H1 (cell line): ENCODE measurements around the gene NSL1. TPM values are rescaled to one million over a fixed set of nuclear protein-coding genes. Genes with fewer than 3 reads are reported as not detected.

Experiments
- CTCF ChIA-PET: fragments of 300-600 bp; sonication (Branson Sonifier 250); formaldehyde crosslinking; loops from one replicate; lab custom pipeline; 2021; ENCODE audit not compliant: partially characterized antibody; lab: Charles Lee
- POLR2A ChIA-PET: fragments of 300-600 bp; sonication (Branson Sonifier 250); formaldehyde crosslinking; loops from one replicate; lab custom pipeline; 2021; ENCODE audit warnings: inconsistent platforms; ENCODE audit not compliant: partially characterized antibody; lab: Charles Lee
- DNase-seq, 2 experiments: peaks; one replicate each; pipeline versions ENCODE4 v3.0.0 to v3.0.0-alpha.2; 2010 to 2022; ENCODE audit warnings: low spot score in 2 of 2, low read depth in 1 of 2, mixed read lengths in 1 of 2
- FAIRE-seq: peaks from 2 replicates; lab custom pipeline; 2011; peaks lifted over from hg19 to GRCh38; lab: Jason Lieb, UNC
- H2AFZ ChIP-seq: 2 replicates; pipeline ENCODE4 v1.8.1; 2012; ENCODE audit warnings: low read length, inconsistent platforms
- H2AK5ac ChIP-seq: 2 replicates; pipeline ENCODE4 v1.6.1; 2013; ENCODE audit warnings: low read depth, low read length
- H2BK120ac ChIP-seq: replicated peaks from 2 replicates; pipeline ENCODE3; 2013; ENCODE audit warnings: low read depth, low read length, inconsistent platforms
- H2BK12ac ChIP-seq: 2 replicates; pipeline ENCODE4 v1.6.1; 2013; ENCODE audit warnings: low read depth, low read length
- H2BK15ac ChIP-seq: 2 replicates; pipeline ENCODE4 v1.6.1; 2013; ENCODE audit warnings: low read length
- H2BK20ac ChIP-seq: 2 replicates; pipeline ENCODE4 v1.6.1; 2013; ENCODE audit warnings: low read length
- H2BK5ac ChIP-seq: 2 replicates; pipeline ENCODE4 v1.6.1; 2013; ENCODE audit warnings: low read depth, low read length
- H3K14ac ChIP-seq: 2 replicates; pipeline ENCODE4 v1.6.1; 2013; ENCODE audit warnings: inconsistent platforms; ENCODE audit not compliant: insufficient read length
- H3K18ac ChIP-seq: 2 replicates; pipeline ENCODE4 v1.6.1; 2013; ENCODE audit warnings: low read length; ENCODE audit errors: extremely low read depth
- H3K23ac ChIP-seq: 2 replicates; pipeline ENCODE4 v1.6.1; 2013; ENCODE audit warnings: inconsistent platforms; ENCODE audit not compliant: insufficient read length
- H3K23me2 ChIP-seq: 2 replicates; pipeline ENCODE4 v1.6.1; 2013; ENCODE audit warnings: low read depth, low read length
- H3K27ac ChIP-seq: 2 replicates; pipeline ENCODE4 v1.6.1; 2011; ENCODE audit warnings: low read depth, low read length, inconsistent platforms
- H3K27me3 ChIP-seq, 4 experiments: replicated peaks in 1 of 4; 1 replicate in 1 of 4; 2 replicates in 3 of 4; pipeline versions ENCODE4 v1.6.1 to v1.8.1; 2011 to 2013; ENCODE audit warnings: low read length in 3 of 4, mild to moderate bottlenecking in 3 of 4, inconsistent platforms in 2 of 4, mixed read lengths in 2 of 4, moderate library complexity in 1 of 4; ENCODE audit not compliant: control insufficient read depth in 3 of 4, insufficient read depth in 3 of 4; ENCODE audit errors: extremely low read depth in 1 of 4
- H3K36me3 ChIP-seq, 4 experiments: 2 replicates each; pipeline versions ENCODE4 v1.6.1 to v1.8.1; 2011 to 2013; ENCODE audit warnings: mild to moderate bottlenecking in 4 of 4, low read length in 3 of 4, moderate library complexity in 2 of 4, control low read depth in 1 of 4, inconsistent platforms in 1 of 4; ENCODE audit not compliant: insufficient read depth in 4 of 4, control insufficient read depth in 2 of 4
- H3K4ac ChIP-seq: replicated peaks from 2 replicates; pipeline ENCODE3; 2013; ENCODE audit warnings: low read length, low read depth, mixed read lengths, inconsistent platforms; ENCODE audit not compliant: insufficient read length
- H3K4me1 ChIP-seq, 4 experiments: replicated peaks in 1 of 4; 1 replicate in 1 of 4; 2 replicates in 3 of 4; pipeline versions ENCODE4 v1.6.1 to v1.8.1; 2011 to 2013; ENCODE audit warnings: low read length in 3 of 4, inconsistent platforms in 2 of 4, mixed read lengths in 1 of 4; ENCODE audit not compliant: insufficient read depth in 4 of 4, control insufficient read depth in 3 of 4
- H3K4me2 ChIP-seq, 2 experiments: 2 replicates each; pipeline versions ENCODE4 v1.6.1 to v1.8.1; 2011 to 2013; ENCODE audit warnings: low read depth in 2 of 2, low read length in 2 of 2, control low read depth in 1 of 2, inconsistent platforms in 1 of 2, mild to moderate bottlenecking in 1 of 2; ENCODE audit not compliant: insufficient read depth in 1 of 2
- H3K4me3 ChIP-seq, 4 experiments: fragments of 200-600, 300-600 bp in 1 of 4; sonication (generic), shearing (Covaris generic), sonication (Bioruptor Twin) in 1 of 4; 2 replicates each; pipeline versions ENCODE4 v1.5.1 to v1.8.1; 2011 to 2016; ENCODE audit warnings: low read length in 4 of 4, low read depth in 3 of 4, control low read depth in 2 of 4, inconsistent platforms in 2 of 4, mild to moderate bottlenecking in 2 of 4, mixed read lengths in 1 of 4, moderate library complexity in 1 of 4; ENCODE audit not compliant: insufficient read depth in 2 of 4; ENCODE audit errors: extremely low read depth in 1 of 4
- H3K56ac ChIP-seq: replicated peaks from 2 replicates; pipeline ENCODE3; 2013; ENCODE audit warnings: low read depth, mild to moderate bottlenecking, mixed read lengths, low read length, inconsistent platforms; ENCODE audit not compliant: insufficient read length
- H3K79me1 ChIP-seq: 2 replicates; pipeline ENCODE4 v1.6.1; 2013; ENCODE audit warnings: low read depth, low read length, control low read depth
- H3K79me2 ChIP-seq, 2 experiments: 2 replicates each; pipeline versions ENCODE4 v1.6.1 to v1.8.1; 2012 to 2013; ENCODE audit warnings: low read length in 2 of 2, mild to moderate bottlenecking in 2 of 2, inconsistent platforms in 1 of 2; ENCODE audit not compliant: insufficient read depth in 2 of 2, control insufficient read depth in 1 of 2
- H3K9ac ChIP-seq, 4 experiments: replicated peaks in 1 of 4; 1 replicate in 1 of 4; 2 replicates in 3 of 4; pipeline versions ENCODE4 v1.6.1 to v1.8.1; 2011 to 2013; ENCODE audit warnings: low read depth in 3 of 4, low read length in 3 of 4, control low read depth in 2 of 4, mild to moderate bottlenecking in 2 of 4, moderate library complexity in 2 of 4, inconsistent platforms in 1 of 4; ENCODE audit errors: extremely low read depth in 1 of 4
- H3K9me3 ChIP-seq, 2 experiments: 2 replicates each; pipeline versions ENCODE4 v1.6.1 to v1.8.1; 2012 to 2013; ENCODE audit warnings: mild to moderate bottlenecking in 2 of 2, moderate library complexity in 2 of 2, control low read depth in 1 of 2, inconsistent platforms in 1 of 2, low read depth in 1 of 2, low read length in 1 of 2, mixed read lengths in 1 of 2; ENCODE audit not compliant: insufficient read depth in 2 of 2
- H4K20me1 ChIP-seq, 2 experiments: replicated peaks in 1 of 2; 2 replicates each; pipeline versions ENCODE3 to v1.8.1; 2011 to 2013; ENCODE audit warnings: inconsistent platforms in 2 of 2, low read length in 2 of 2, mild to moderate bottlenecking in 1 of 2; ENCODE audit not compliant: insufficient read depth in 2 of 2, control insufficient read depth in 1 of 2
- H4K5ac ChIP-seq: 2 replicates; pipeline ENCODE4 v1.6.1; 2013; ENCODE audit warnings: low read length, low read depth, mixed read lengths, inconsistent platforms; ENCODE audit not compliant: insufficient read length
- H4K8ac ChIP-seq: 2 replicates; pipeline ENCODE4 v1.8.0; 2013; ENCODE audit warnings: mild to moderate bottlenecking, moderate library complexity, low read length, inconsistent platforms; ENCODE audit not compliant: insufficient read depth; ENCODE audit errors: extremely low read depth
- H4K91ac ChIP-seq: replicated peaks from 2 replicates; pipeline ENCODE3; 2013; ENCODE audit warnings: low read length, mixed read lengths, inconsistent platforms; ENCODE audit not compliant: insufficient read length
- TAF1 ChIP-seq: IDR thresholded peaks from 2 replicates; pipeline ENCODE4 v1.6.1; 2011; ENCODE audit warnings: mild to moderate bottlenecking, low read depth, low read length
- WGBS, 2 experiments: shearing (Covaris generic) in 1 of 2; methylation state at CpG; one replicate each; pipeline versions ENCODE4 v1.1.6 to v1.1.7; 2013 to 2015; ENCODE audit warnings: low lambda C conversion rate in 2 of 2, mixed read lengths in 2 of 2, inconsistent platforms in 1 of 2, low coverage in 1 of 2, missing lambda C conversion rate in 1 of 2; ENCODE audit not compliant: insufficient replicate concordance in 2 of 2, insufficient coverage in 1 of 2, insufficient read length in 1 of 2; ENCODE audit errors: extremely low coverage in 1 of 2, missing lambda C conversion rate in 1 of 2; 5-methylcytosine and 5-hydroxymethylcytosine counted together
- polyA plus RNA-seq, 7 experiments: library from polyadenylated mRNA; depleted of rRNA in 3 of 7; stranded (reverse) in 5 of 7; unstranded in 2 of 7; fragments of >200 nt in 5 of 7; fragments of 200-250 nt in 2 of 7; gene quantifications; 1 replicate in 5 of 7; 2 replicates in 1 of 7; 4 replicates in 1 of 7; pipeline versions ENCODE4 v1.2.1 to v1.2.3, GENCODE V29; 2011 to 2013; ENCODE audit warnings: missing spikeins in 2 of 7, mixed read lengths in 2 of 7
- total RNA-seq: library from RNA; stranded (reverse); fragmentation: NEBNext Ultra II Directional; extraction: Animal tissue kit (Norgen Biotek cat#: 25700); gene quantifications from 2 replicates; pipeline ENCODE4 v1.2.1, GENCODE V29; 2021

Gene NSL1
- total and polyA plus RNA-seq, 2 of the 8 experiments (the other 6 are each of a cell fraction or from before 2014, with no cell fraction given): 25.4 to 51.7 TPM

- ChIA-PET CTCF (interaction anchor here (0.6 to 3.8 kb wide), 9 partner anchors 9 to 323 kb away, joined by 3 to 19 read pairs (median 4); no protein-coding TSS in a partner anchor), POLR2A (interaction anchor here (1.0 kb wide), 1 partner anchor 10 kb away, joined by 4 read pairs; no protein-coding TSS in a partner anchor)
- no peak overlapping the region for H3K23ac ChIP-seq
- H4K5ac ChIP-seq: no peak overlapping the region
- H3K27me3 ChIP-seq: no peaks in the 10 kb centered on the region
- no peak overlapping the region for H2BK20ac ChIP-seq
- H3K14ac ChIP-seq: no peak overlapping the region
- no peak overlapping the region for H3K56ac ChIP-seq
- no peak overlapping the region for H3K18ac ChIP-seq
- H2BK15ac ChIP-seq: no peak overlapping the region
- H4K20me1 ChIP-seq: no peaks in the 10 kb centered on the region
- no peak overlapping the region for H3K4me3 ChIP-seq
- H3K23me2 ChIP-seq: no peaks in the 10 kb centered on the region
- H3K36me3 ChIP-seq: peaks cover 0 to 2% (median 0%) of the 10 kb centered on the region in 4 experiments; a peak in 1 of 8 replicates
- no peak overlapping the region for H2AK5ac ChIP-seq
- H3K79me2 ChIP-seq: no peaks in the 10 kb centered on the region
- DNase-seq: no peak
- H3K4me1 ChIP-seq: no peaks in the 10 kb centered on the region
- H3K4ac ChIP-seq: no peak overlapping the region
- no peak overlapping the region for H2BK120ac ChIP-seq
- TF ChIP-seq TAF1: no peak
- H3K4me2 ChIP-seq: no peak overlapping the region
- H3K79me1 ChIP-seq: no peaks in the 10 kb centered on the region
- no peak overlapping the region for H2BK5ac ChIP-seq
- no peak overlapping the region for H3K9ac ChIP-seq
- peaks cover 2 to 21% of the 10 kb centered on the region in 2 experiments; a peak in 2 of 4 replicates for H3K9me3 ChIP-seq
- no peak for FAIRE-seq
- H4K8ac ChIP-seq: no peak overlapping the region
- H2BK12ac ChIP-seq: no peak overlapping the region
- whole genome bisulfite sequencing, 2 experiments: 87% methylated on average over 9 of the region's 9 CpGs; no CpG with 5 or more reads in 1 of the 2 experiments
- no peak overlapping the region for H2AFZ ChIP-seq
- H4K91ac ChIP-seq: no peak overlapping the region
- H3K27ac ChIP-seq: no peak overlapping the region
Measured at GRCh38 chr1:212721388-212722247, 70.0 kb downstream of the NSL1 start.
